ENCODE results near the gene LPP.

GRCh38 chr3:188332085-188332484 lies 178.1 kb downstream of the LPP start:
- TF ChIP-seq CTCF (IDR thresholded peaks at IDR 0.05) (no peak), POLR2A (IDR thresholded peaks at IDR 0.05) (no peak)

Data from Peyer's patch (tissue), 4 donors.